Osteocyte (in vitro differentiated cells): Measurements from ENCODE around the gene RAB17. TPM values are rescaled to one million over a fixed set of nuclear protein-coding genes. Genes with fewer than 3 reads are reported as not detected.

Experiments
- DNase-seq: peaks from one replicate; pipeline ENCODE4 v3.0.0; 2021; ENCODE audit warnings: mixed read lengths; ENCODE audit not compliant: unreplicated experiment; ENCODE audit errors: extremely low spot score
- H3K27ac Mint-ChIP-seq: one replicate; pipeline ENCODE4 v1.8.0; 2021; ENCODE audit warnings: mild to moderate bottlenecking, mixed read lengths; ENCODE audit not compliant: unreplicated experiment
- H3K27me3 Mint-ChIP-seq: one replicate; pipeline ENCODE4 v1.8.0; 2021; ENCODE audit warnings: mixed read lengths; ENCODE audit not compliant: unreplicated experiment
- H3K36me3 Mint-ChIP-seq: one replicate; pipeline ENCODE4 v1.8.0; 2021; ENCODE audit warnings: mixed read lengths; ENCODE audit not compliant: unreplicated experiment
- H3K4me1 Mint-ChIP-seq: one replicate; pipeline ENCODE4 v1.8.0; 2021; ENCODE audit warnings: mixed read lengths; ENCODE audit not compliant: unreplicated experiment
- H3K4me3 Mint-ChIP-seq: one replicate; pipeline ENCODE4 v1.8.0; 2021; ENCODE audit warnings: mild to moderate bottlenecking, moderate library complexity, mixed read lengths; ENCODE audit not compliant: unreplicated experiment
- H3K9me3 Mint-ChIP-seq: one replicate; pipeline ENCODE4 v1.8.0; 2021; ENCODE audit warnings: mixed read lengths; ENCODE audit not compliant: unreplicated experiment
- CTCF ChIP-seq: fragments of 200-600 bp; sonication (generic); IDR thresholded peaks from 2 replicates; pipeline ENCODE4 v1.5.0; 2021; ENCODE audit warnings: antibody characterized with exemption, mild to moderate bottlenecking, moderate library complexity
- total RNA-seq: library from RNA; stranded (reverse); gene quantifications from 2 replicates; pipeline ENCODE4 v1.2.1, GENCODE V29; 2021

RAB17 gene
- total RNA-seq, 1 donor from 2014 or later, result 5.2 TPM

DNA sequence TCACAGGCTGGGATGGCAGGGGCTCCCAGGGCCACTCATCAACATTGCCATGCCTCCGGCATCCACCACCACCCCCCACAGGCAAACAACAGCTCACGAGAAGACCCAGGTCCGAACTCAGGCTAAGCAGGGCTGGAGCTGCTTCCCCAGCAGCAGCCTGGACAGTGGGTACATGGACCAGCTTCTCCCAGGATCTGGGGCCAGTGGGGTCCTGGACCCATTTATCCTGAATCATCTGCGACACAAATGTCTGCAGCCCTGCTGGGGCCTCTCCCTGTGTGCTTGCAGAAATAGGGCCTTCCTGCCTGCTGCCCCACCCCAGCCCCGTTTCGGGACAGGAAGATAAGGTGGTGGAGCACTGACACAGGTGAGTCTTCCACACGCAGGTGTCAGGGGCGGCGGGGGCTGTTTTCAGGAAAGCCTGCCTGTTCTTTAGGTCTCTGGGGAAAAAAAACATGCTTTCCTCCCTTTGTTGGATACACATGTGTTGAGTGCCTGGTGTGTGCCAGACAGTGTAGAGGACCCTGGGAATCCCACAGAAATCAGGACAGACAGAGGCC, 19.7 kb downstream of the RAB17 start:
- no peaks in the 10 kb centered on the region for H3K27me3 Mint-ChIP-seq
- H3K9me3 Mint-ChIP-seq, result no peaks in the 10 kb centered on the region
- H3K27ac Mint-ChIP-seq, result no peak overlapping the region
- no peaks in the 10 kb centered on the region for H3K36me3 Mint-ChIP-seq
- DNase-seq, result no peak
- TF ChIP-seq CTCF, result no peak
- peaks cover 16% of the 10 kb centered on the region for H3K4me1 Mint-ChIP-seq
- no peak overlapping the region for H3K4me3 Mint-ChIP-seq

DNA sequence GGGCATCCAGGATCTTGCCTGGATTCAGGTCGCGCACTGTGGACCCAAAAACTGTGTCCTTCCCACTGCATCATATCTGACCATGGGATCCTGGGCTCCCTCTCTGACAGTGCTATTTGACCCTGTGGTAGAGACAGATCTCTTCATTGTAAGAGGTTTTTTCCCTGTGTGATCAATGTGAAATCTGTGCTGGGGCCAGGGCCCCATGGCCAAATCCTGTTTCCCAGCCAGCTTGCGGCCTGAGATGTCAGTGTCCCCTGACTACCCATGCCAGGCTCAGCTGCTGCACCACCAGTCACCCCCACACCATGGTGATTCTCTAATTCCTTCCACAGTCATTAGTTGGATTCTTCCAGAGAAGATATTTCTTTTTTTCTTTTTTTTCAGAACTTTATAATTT, 20.6 kb downstream of the RAB17 start:
- DNase-seq, result no peak
- Mint-ChIP-seq H3K27me3 (no peaks in the 10 kb centered on the region), H3K36me3 (no peaks in the 10 kb centered on the region), H3K27ac (no peak overlapping the region), H3K9me3 (no peaks in the 10 kb centered on the region), H3K4me3 (no peak overlapping the region), H3K4me1 (peaks cover 16% of the 10 kb centered on the region)
- TF ChIP-seq CTCF, result no peak

- H3K27ac Mint-ChIP-seq, result no peak overlapping the region
- no peak for DNase-seq
- H3K4me3 Mint-ChIP-seq, result no peak overlapping the region
These were observed 21.5 kb downstream of the RAB17 start for GRCh38 chr2:237569041-237569440.

GRCh38 chr2:237568121-237568660, 22.3 kb downstream of the RAB17 start:
- TF ChIP-seq CTCF, result no peak
- H3K27ac Mint-ChIP-seq, result no peak overlapping the region
- H3K4me1 Mint-ChIP-seq, result peaks cover 14% of the 10 kb centered on the region
- no peak overlapping the region for H3K4me3 Mint-ChIP-seq
- no peaks in the 10 kb centered on the region for H3K9me3 Mint-ChIP-seq
- no peak for DNase-seq
- peaks cover 5% of the 10 kb centered on the region for H3K27me3 Mint-ChIP-seq
- H3K36me3 Mint-ChIP-seq, result no peaks in the 10 kb centered on the region

More at GRCh38 chr2:237569041-237569440, 21.5 kb downstream of the RAB17 start:
- no peak for TF ChIP-seq CTCF
- no peaks in the 10 kb centered on the region for H3K36me3 Mint-ChIP-seq
- no peaks in the 10 kb centered on the region for H3K9me3 Mint-ChIP-seq
- peaks cover 16% of the 10 kb centered on the region for H3K4me1 Mint-ChIP-seq
- H3K27me3 Mint-ChIP-seq, result no peaks in the 10 kb centered on the region

- Mint-ChIP-seq H3K9me3 (no peaks in the 10 kb centered on the region), H3K27me3 (peaks cover 8% of the 10 kb centered on the region), H3K27ac (no peak overlapping the region), H3K4me3 (no peak overlapping the region), H3K4me1 (peaks cover 10% of the 10 kb centered on the region), H3K36me3 (no peaks in the 10 kb centered on the region)
- DNase-seq, result no peak
- no peak for TF ChIP-seq CTCF
These were observed 23.1 kb downstream of the RAB17 start for GRCh38 chr2:237567276-237568029.
